AG08395 (cell line): ENCODE data around the gene ZNF283.
"Not testable (repeated sequence)": the region's sequence is repeated elsewhere in the genome, so short reads cannot be mapped to it uniquely, and the experiment has no call there.

Source experiments
- DNase-seq: peaks from one replicate; pipeline ENCODE4 v3.0.0; 2012; ENCODE audit warnings: mixed read lengths, low spot score

Gene ZNF283

DNA sequence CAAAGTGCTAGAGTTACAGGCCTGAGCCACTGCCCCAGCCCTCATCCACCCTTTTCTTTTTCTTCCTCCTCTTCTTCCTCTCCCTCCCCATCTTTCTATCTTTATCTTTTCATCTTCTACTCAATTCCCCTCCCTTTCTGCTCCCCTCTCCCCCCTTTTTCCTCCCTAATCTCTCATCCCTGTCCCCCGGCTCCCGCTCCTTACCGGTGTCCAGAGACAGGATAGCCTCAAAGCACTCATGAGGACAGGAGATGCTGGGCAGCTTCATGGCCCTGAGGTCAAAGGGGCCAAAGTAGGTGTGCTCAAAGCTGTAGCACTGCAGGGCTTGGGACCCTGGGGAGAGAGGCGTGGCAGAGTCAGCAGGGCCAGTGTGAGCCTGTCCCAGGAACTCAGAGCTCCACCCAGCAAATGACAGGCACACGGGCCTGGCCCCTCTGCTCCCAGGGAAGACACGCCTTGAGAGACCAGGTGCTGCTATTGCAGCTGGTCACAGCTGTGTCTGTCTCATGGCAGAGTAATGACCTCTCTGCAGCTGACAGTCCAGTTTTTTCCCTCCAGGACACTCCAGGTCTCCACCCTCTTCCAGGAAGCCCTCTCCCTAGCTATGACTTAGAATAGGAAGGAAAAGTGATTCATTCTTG lies 27.5 kb upstream of the ZNF283 start:
- DNase-seq = no peak

DNA sequence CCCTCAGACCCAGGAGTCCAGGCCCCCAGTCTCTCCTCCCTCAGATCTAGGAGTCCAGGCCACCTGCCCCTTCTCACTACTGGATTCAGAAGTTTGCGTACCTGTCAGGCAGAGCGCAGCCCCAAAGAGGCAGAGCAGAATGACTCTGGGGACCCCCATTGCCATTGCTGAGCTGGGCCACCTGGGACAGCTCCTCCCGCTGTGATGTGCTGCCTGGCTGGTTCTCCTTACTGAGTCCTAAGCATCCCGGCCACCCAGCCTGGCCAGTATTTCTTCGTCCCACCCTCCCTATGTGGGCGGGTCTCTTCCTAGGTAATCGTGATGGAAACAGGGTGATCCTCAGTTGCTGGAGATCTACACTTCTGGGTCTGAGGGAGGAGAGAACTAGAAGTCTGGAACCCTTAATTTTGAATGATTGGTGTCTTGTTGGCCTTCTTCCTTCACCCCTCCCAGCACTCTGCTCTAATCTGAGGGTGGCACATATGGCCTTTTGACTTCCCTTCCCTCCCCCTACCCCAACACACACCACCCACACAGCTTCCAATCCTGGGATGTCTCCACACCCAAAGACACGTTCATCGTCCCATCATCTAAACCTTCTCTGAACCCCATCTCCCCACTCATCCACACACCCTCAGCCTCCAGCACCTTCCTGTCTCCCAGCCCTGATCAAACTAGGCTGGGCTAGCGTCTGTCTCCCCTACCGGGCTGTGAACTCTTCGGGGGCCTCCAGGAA lies 24.7 kb upstream of the ZNF283 start, which contains the start of gene LYPD5:
Gene LYPD5, minus strand, starts transcription at position 232 of the 736 bp plus-strand sequence. Its CDS starts 67 bp downstream, at position 165.
- DNase-seq = no peak

GRCh38 chr19:43804432-43804831 lies 22.7 kb upstream of the ZNF283 start:
- DNase-seq = no peak

DNA sequence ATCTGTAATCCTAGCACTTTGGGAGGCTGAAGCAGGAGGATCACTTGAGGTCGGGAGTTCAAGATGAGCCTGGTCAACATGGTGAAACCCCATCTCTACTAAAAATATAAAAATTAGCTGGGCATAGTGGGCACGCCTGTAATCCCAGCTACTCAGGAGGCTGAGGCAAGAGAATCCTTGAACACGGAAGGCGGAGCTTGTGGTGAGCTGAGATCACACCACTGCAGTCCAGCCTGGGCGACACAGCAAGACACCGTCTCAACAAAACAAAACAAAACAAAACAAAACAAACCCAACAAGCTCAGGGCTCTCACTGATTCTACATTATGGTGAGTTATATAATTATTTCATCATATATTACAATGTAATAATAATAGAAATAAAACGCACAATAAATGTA lies 20.7 kb upstream of the ZNF283 start:
- DNase-seq = not testable (repeated sequence)

DNA sequence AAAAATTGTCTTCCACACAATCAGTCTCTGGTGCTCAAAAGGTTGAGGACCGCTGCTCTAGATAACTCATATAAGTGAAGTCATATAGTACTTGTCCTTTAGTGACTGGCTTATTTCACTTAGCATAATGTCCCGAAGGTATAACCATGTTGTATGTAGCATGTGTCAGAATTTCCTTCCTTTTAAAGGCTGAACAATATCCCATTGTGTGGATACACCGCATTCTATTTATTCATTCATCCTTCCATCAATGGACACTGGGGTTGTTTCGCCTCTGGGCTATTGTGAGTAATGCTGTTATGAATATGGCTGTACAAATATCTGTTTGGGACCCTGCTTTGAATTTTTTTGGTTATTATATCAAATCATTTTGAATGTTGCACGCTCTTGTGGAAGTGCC lies 20.3 kb upstream of the ZNF283 start:
- DNase-seq = no peak

GRCh38 chr19:43807651-43808050 lies 19.5 kb upstream of the ZNF283 start:
- DNase-seq = no peak

DNA sequence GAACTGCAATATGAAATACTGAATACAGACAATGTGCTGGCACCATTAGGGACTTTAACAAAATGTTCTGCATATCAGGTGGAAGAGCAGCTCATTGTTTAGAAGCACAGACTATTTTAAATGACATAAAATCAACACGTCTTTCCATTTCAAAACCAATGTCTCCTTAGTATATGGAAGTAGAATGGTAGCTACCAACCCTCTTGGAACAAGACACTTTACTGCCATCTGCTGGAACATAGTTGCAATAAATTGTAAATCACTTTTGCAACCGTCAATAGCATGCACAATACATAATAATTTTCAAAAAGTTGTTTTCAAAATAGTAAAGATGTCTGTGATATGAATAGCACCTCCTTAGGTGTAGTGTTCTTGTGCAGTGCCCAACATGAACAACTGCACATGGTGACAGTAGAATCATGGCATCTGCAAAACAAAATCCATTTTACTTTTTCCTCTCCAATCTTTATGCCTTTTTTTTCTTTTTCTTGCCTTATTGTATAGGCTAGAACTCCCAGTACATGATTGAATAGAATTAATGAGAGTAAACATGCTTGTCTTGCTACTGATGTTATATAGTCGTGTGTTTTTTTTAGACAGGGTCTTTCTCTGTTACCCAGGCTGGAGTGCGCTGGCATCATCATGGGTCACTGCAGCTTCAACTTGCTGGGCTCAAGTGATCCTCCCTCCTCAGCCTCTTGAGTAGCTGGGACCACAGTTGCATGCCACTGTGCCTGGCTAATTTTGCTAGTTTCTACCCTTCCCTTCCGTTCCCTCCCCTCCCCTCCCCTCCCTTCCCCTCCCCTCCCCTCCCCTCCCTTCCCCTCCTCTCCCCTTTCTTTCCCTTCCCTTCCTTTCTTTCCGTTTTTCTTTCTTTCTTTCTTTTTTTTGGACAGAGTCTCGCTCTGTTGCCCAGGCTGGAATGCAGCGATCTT lies 17.1 kb upstream of the ZNF283 start:
- DNase-seq = peak; percentile 52

DNA sequence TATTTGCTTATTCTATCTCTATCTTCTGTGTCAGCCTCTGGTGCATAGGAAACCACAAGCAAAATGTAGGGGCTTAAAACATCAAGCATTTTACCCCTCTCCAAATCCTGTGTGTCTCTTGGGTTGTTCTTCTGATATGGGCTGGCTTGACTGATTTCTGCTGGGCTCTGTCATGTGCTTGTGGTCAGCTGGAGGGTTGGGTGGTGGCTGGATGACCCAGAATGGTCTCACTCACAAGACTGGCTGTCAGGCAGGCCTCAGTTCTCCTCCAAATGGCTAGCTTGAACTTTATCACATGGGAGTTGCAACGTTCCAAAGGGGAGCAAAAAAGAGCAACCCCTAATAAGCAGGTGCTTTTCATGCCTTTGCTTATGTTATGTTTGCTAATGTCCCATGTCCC lies 15.3 kb upstream of the ZNF283 start:
- DNase-seq = no peak

DNA sequence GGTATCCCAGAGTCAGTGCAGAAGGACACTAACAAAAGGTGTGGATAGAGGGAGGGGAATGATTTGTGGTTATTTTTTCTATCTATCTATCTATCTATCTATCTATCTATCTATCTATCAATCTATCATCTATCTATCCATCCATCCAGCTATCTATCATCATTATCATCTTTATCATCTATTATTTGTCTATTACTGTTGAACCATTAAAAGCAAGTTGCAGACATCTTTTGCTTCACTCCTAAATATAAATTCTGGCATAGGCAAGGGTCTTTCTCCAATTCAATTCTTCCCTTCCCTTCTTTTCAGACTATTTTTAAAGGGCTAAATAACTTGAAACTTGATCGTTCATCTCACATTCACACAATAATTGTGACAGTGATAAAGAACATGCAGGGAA lies 14.9 kb upstream of the ZNF283 start:
- no peak for DNase-seq

DNA sequence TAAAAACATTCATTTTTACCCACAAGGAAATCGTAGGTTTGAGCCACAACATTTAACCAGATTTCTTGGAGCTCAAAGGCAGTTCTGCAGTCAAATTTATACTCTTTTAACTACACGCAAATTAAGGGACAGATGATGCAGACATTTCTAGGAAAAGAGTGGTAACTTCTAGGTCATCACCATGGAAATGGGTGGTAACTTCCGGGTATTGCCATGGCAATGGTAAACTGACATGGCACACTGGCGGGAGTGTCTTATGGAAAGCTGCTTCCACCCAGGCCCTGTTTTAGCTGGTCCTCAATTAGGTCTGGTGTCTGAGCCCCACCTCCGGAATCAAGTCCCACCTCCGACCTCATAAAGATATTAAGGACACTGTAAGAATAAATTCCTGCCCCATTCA lies 14.4 kb upstream of the ZNF283 start:
- no peak for DNase-seq

GRCh38 chr19:43814663-43815352 lies 12.3 kb upstream of the ZNF283 start:
- DNase-seq = no peak

DNA sequence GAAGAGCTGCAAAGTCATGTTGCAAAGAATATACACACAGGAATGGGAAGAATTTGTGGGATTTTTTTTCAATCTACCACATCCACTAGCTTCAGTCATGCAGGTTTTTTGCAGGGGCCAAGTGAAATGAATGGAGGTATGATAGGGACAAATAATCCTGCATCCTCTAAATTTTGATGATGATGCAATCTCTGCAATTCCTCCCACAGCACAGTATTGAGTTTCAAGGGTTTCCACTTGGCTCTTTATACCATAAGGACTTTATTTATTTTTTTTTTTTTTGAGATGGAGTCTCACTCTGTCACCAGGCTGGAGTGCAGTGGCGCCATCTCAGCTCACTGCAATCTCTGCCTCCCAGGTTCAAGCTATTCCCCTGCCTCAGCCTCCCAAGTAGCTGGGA lies 9.7 kb upstream of the ZNF283 start:
- DNase-seq = not testable (repeated sequence)

- no peak for DNase-seq
These were observed 8.6 kb upstream of the ZNF283 start for GRCh38 chr19:43818500-43818899.

DNA sequence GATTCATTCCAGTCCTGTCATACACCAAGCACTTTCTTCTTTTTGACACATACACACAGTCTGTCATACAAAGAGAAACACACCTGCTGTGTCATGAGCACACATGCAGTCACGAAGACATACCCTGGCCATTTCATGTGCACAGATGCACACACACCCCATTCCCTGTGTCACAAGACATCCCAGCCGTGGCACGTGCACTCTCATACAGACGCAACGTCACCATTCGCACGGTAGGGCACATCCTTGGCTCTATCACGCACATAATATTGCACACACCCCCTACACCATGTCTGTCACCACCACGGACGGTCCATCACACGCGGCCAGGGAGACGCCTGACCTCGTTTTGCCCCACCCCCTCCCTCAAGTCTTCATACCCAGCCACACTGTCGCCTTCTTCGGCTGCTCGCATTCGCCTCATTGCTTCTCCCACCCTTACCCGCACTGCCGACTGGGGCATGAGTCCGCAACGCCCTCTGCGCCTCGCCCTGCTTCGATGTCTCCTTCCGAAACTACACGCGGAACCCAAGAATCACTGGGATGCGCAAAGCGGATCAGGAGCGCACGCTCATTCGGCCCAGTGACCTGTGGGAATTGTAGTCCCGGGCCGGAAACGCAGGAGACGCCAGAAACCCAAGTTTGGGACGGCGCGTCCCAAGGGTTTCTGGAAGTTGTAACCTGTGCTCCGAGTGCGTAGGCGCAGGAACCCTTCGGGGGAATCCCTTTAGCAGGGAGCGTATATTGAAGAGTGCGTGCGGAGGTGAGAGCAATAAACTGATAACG lies 6.8 kb upstream of the ZNF283 start:
- peak; percentile 69 for DNase-seq

DNA sequence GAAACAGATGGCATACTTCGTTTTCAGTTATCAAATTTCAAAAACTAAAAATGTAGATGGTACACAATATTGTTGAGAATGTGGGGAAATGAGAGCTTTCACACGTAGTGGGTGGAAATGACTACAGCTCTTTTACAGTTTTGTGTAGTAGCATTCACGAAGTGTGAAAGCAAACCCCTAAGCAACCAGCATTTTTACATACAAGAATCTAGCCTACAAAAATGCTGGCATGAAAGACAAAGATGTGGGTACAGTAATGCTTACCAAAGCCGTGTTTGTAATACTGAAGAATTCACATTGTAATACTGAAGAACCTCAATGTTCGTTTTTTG lies 6.3 kb upstream of the ZNF283 start:
- no peak for DNase-seq

DNA sequence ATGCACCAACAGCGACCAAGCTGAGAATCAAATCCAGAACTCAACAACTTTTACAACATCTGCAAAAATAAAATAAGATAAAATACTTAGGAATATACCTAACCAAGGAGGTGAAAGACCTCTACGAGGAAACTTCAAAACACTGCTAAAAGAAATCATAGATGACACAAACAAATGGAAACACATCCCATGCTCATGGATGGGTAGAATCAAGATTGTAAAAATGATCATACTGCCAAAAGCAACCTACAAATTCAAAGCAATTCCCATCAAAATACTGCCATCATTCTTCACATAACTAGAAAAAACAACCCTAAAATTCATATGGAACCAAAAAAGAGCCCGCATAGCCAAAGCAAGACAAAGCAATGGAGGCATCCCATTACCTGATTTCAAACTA lies 3.3 kb upstream of the ZNF283 start:
- not testable (repeated sequence) for DNase-seq

DNA sequence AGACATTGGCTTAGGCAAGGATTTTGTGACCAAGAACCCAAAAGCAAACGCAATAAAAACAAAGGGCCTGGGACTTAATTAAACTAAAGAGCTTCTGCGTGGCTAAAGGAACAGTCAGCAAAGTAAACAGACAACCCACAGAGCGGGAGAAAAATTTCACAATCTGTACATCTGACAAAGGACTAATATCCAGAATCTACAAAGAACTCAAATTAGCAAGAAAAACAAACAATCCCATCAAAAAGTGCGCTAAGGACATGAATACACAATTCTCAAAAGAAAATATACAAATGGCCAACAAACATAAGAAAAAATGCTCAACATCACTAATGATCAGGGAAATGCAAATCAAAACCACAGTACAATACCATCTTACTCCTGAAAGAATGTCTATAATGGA lies 2.5 kb upstream of the ZNF283 start:
- DNase-seq = not testable (repeated sequence)

DNA sequence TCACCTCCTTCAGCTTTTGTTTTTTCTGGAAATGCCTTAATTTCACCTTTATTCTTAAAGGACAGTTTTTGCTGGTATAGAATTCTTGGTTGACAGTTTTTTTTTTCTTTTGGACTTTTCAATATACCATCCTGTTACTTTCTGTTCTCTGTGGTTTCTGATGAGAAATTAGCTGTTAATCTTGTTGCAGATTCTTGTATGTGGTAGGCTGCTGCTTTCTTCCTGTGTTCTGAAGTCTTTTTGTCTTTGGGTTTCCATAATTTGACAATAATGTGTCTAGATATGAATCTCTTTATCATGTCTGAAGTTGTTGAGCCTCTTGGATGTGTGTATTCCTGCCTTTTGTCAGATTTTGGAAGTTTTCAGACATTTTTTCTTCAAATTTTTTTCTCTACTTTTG lies 12.0 kb downstream of the ZNF283 start:
- DNase-seq = no peak

GRCh38 chr19:43842007-43842406 lies 14.9 kb downstream of the ZNF283 start:
- no peak for DNase-seq

GRCh38 chr19:43847246-43847645 lies 20.1 kb downstream of the ZNF283 start:
- DNase-seq = no peak

DNA sequence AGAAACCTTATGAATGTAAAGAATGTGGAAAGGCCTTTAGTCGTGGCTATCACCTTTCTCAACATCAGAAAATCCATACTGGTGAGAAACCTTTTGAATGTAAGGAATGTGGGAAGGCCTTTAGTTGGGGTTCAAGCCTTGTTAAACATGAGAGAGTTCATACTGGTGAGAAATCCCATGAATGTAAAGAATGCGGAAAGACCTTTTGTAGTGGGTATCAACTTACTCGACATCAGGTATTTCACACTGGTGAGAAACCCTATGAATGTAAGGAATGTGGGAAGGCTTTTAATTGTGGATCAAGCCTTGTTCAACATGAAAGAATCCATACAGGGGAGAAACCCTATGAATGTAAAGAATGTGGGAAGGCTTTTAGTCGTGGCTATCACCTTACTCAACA lies 20.8 kb downstream of the ZNF283 start:
- no peak for DNase-seq
